Transverse colon (tissue), 3 donors: ENCODE measurements around the gene OR52N5.

Experiments
- POLR2A ChIP-seq: fragments of 450-650 bp; IDR thresholded peaks from one replicate; pipeline ENCODE4 v1.6.1; 2016; ENCODE audit warnings: antibody characterized with exemption, mild to moderate bottlenecking, moderate library complexity
- TF ChIP-seq, protein P1 (sequence below), 5 experiments: fragments of 200-600 bp in 3 of 5; fragments of 450-650 bp in 2 of 5; sonication (generic) in 3 of 5; IDR thresholded peaks; 1 replicate in 2 of 5; 2 replicates in 3 of 5; pipeline ENCODE4 v1.5.1; 2016 to 2017; ENCODE audit warnings: antibody characterized with exemption in 5 of 5, inconsistent platforms in 3 of 5, mild to moderate bottlenecking in 2 of 5, moderate library complexity in 1 of 5

DNA sequence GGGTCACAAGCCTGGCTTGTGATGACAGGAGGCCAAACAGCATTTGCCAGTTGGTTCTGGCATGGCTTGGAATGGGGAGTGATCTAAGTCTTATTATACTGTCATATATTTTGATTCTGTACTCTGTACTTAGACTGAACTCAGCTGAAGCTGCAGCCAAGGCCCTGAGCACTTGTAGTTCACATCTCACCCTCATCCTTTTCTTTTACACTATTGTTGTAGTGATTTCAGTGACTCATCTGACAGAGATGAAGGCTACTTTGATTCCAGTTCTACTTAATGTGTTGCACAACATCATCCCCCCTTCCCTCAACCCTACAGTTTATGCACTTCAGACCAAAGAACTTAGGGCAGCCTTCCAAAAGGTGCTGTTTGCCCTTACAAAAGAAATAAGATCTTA is 46.1 kb downstream of the OR52N5 start:
- TF ChIP-seq, protein P1, sequence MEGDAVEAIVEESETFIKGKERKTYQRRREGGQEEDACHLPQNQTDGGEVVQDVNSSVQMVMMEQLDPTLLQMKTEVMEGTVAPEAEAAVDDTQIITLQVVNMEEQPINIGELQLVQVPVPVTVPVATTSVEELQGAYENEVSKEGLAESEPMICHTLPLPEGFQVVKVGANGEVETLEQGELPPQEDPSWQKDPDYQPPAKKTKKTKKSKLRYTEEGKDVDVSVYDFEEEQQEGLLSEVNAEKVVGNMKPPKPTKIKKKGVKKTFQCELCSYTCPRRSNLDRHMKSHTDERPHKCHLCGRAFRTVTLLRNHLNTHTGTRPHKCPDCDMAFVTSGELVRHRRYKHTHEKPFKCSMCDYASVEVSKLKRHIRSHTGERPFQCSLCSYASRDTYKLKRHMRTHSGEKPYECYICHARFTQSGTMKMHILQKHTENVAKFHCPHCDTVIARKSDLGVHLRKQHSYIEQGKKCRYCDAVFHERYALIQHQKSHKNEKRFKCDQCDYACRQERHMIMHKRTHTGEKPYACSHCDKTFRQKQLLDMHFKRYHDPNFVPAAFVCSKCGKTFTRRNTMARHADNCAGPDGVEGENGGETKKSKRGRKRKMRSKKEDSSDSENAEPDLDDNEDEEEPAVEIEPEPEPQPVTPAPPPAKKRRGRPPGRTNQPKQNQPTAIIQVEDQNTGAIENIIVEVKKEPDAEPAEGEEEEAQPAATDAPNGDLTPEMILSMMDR (IDR thresholded peaks at IDR 0.05) = no peak
- TF ChIP-seq POLR2A = no peak
